GM10248 (cell line): ENCODE results near the gene FXYD3.

Experiments used
- CTCF ChIA-PET: fragments of 300-600 bp; sonication (Branson Sonifier 250); formaldehyde crosslinking; extraction: SDS; loops from one replicate; lab custom pipeline; 2021; ENCODE audit warnings: antibody characterized with exemption; lab: Yijun Ruan, JAX
- POLR2A ChIA-PET: fragments of 350-650 bp; sonication (Branson Sonifier 250); formaldehyde crosslinking; extraction: SDS; loops from one replicate; lab custom pipeline; 2020; ENCODE audit warnings: antibody characterized with exemption; lab: Yijun Ruan, JAX
- DNase-seq: peaks from one replicate; pipeline ENCODE4 v3.0.0; 2012; ENCODE audit errors: extremely low spot score
- TF ChIP-seq, protein P1 (sequence below): IDR thresholded peaks from 2 replicates; pipeline ENCODE4 v1.5.1; 2012; ENCODE audit warnings: mild to moderate bottlenecking, low read depth; ENCODE audit errors: extremely low read depth, missing control alignments, control extremely low read depth

The FXYD3 gene

GRCh38 chr19:35105047-35105410 lies 10.6 kb upstream of the FXYD3 start:
- TF ChIP-seq, protein P1, sequence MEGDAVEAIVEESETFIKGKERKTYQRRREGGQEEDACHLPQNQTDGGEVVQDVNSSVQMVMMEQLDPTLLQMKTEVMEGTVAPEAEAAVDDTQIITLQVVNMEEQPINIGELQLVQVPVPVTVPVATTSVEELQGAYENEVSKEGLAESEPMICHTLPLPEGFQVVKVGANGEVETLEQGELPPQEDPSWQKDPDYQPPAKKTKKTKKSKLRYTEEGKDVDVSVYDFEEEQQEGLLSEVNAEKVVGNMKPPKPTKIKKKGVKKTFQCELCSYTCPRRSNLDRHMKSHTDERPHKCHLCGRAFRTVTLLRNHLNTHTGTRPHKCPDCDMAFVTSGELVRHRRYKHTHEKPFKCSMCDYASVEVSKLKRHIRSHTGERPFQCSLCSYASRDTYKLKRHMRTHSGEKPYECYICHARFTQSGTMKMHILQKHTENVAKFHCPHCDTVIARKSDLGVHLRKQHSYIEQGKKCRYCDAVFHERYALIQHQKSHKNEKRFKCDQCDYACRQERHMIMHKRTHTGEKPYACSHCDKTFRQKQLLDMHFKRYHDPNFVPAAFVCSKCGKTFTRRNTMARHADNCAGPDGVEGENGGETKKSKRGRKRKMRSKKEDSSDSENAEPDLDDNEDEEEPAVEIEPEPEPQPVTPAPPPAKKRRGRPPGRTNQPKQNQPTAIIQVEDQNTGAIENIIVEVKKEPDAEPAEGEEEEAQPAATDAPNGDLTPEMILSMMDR, result no peak
- ChIA-PET POLR2A (no interaction called here), CTCF (no interaction called here)
- no peak for DNase-seq

DNA sequence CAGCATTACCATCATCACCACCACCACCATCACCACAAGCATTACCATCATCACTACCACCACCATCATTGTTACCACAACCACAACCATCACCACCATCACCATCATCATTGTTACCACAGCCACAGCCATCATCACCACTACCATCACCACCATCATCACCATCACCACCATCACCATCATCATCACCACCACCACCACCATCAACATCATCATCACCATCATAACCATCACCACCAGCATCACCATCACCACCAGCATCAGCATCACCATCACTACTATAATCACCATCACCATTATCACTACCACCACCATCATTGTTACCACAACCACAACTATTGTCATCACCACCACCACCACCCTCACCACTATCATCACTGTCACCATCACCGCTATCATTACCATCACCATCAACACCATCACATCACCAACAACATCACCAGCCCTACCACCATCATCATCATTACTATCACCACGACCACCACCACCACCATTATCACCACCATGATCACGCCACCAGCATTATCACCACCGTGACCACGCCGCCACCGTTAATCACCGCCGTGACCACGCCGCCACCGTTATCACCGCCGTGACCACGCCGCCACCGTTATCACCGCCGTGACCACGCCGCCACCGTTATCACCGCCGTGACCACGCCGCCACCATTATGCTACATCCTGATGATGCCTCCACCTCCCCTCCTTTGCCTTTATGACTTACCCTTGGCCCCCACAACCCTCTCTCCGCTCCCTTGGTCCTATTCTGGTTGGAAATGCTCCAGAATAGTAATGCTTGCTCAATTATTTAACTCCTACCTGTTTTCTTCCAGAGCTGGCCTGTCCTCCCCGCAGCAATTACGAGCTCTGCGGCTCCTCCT lies 10.0 kb upstream of the FXYD3 start:
- no peak for DNase-seq
- POLR2A ChIA-PET, result no interaction called here
- TF ChIP-seq, protein P1, result no peak
- CTCF ChIA-PET, result no interaction called here

DNA sequence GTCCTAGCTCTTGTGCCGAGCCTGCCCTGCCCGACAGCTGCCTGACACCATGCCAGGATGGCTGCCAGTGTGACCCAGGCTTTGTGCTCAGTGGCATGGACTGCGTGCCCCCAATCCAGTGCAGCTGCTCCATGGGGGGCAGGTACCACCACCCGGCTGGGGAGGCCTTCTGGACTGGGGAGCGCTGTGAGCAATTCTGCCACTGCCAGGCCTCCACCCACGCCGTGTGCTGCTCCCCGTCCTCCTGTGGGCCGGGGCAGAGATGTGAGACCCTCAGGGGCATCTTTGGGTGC lies 9.4 kb upstream of the FXYD3 start:
- ChIA-PET POLR2A (no interaction called here), CTCF (no interaction called here)
- TF ChIP-seq, protein P1, result no peak
- DNase-seq, result no peak

GRCh38 chr19:35106898-35107541 lies 8.6 kb upstream of the FXYD3 start:
- CTCF ChIA-PET, result interaction anchor here (1.0 kb wide), 1 partner anchor 9 kb away, joined by 3 read pairs; no protein-coding TSS in a partner anchor
- TF ChIP-seq, protein P1, result no peak
- POLR2A ChIA-PET, result no interaction called here
- DNase-seq, result no peak

DNA sequence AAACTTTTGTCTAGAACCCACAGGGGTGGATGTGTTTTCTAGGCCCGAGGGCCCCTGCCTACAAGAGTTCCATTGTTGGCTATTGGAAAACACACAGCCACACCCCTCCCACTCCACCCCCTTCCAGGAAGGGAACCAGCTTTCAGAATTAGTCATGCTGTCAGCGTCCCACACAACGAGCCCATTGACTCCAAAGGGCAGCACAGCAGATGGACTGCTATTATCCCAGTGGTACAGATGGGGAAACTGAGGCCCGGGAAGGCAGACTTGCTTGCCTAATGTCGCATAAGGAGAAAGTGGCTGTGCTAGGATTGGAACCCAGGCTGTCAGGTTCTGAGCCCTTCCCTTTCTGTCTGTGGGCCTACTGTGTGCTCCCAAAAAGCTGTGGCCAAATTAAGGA lies 8.1 kb upstream of the FXYD3 start:
- ChIA-PET POLR2A (no interaction called here), CTCF (interaction anchor here (1.0 kb wide), 1 partner anchor 9 kb away, joined by 3 read pairs; no protein-coding TSS in a partner anchor)
- TF ChIP-seq, protein P1, result no peak
- DNase-seq, result no peak

DNA sequence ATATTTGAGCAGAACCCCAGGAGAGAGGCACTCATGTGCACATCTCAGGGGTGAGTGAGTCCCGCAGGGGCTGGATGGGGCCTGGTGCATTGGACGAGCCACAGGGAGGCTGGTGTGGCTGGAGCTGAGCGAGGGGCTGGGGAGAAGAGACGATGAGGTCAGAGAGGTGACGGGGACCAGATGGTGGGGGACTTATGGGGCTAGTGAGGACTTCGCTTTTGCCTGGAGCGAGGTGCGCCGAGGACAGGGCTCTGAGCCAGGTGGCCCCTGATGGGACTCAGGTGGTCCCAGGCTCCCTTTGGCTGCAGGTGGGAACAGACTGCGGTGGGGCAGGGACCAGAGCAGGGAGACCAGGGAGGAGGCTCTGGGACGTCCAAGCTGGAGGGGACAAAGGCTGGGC lies 6.9 kb upstream of the FXYD3 start:
- CTCF ChIA-PET, result no interaction called here
- POLR2A ChIA-PET, result no interaction called here
- TF ChIP-seq, protein P1, result no peak
- no peak for DNase-seq
